ENCODE measurements around the gene SLC38A10.

The SLC38A10 gene

DNA sequence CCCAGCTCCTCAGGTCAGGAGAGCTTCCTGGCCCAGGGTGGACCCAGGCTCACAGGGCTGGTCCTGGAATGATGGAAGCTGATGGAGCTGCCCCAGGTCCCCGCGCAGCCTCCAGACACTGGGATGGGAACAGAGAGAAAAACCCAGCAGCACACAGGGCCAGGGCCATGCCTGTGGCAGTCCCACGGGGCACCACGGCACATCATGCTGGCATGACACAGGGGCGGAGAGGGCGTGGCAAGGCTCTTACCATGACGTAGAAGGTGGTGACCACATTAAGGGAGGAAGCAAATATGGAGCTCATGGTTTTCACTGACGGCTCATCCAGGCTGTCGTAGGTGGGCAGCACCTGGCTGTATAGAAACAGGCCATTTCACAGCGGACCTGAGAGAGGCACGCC is 18.3 kb downstream of the SLC38A10 start:
- no peaks in the 10 kb centered on the region for H3K9me3 ChIP-seq (ENCODE audit: insufficient read depth, low read depth, low read length)
- H3K36me3 ChIP-seq (ENCODE audit: control insufficient read depth in 1 of 2, insufficient read depth in 2 of 2, low read length in 2 of 2) = peaks cover 79 to 81% of the 10 kb centered on the region in 2 experiments
- no peak overlapping the region for H2AK5ac ChIP-seq (ENCODE audit: low read length)
- H2BK5ac ChIP-seq (ENCODE audit: low read depth, low read length, poor library complexity) = no peak overlapping the region
- no peak overlapping the region for H2BK120ac ChIP-seq (ENCODE audit: insufficient read depth, low read length, poor library complexity)
- no peak overlapping the region for H3K9ac ChIP-seq (ENCODE audit: low read length)
- H2BK12ac ChIP-seq (ENCODE audit: low read length) = no peak overlapping the region
- no peak overlapping the region for H3K18ac ChIP-seq (ENCODE audit: low read length)
- H3K79me2 ChIP-seq (ENCODE audit: control insufficient read depth, insufficient read depth, low read length, poor library complexity) = no peaks in the 10 kb centered on the region
- no peak overlapping the region for H3K23ac ChIP-seq (ENCODE audit: low read length)
- H3K4me2 ChIP-seq (ENCODE audit: low read length) = no peak overlapping the region
- no peak overlapping the region for H3K14ac ChIP-seq (ENCODE audit: low read length)
- no peak overlapping the region for H3K4me3 ChIP-seq (ENCODE audit: low read depth, low read length)
- H4K8ac ChIP-seq (ENCODE audit: low read depth, low read length) = no peak overlapping the region
- H4K91ac ChIP-seq (ENCODE audit: low read depth, low read length) = no peak overlapping the region
- H4K12ac ChIP-seq (ENCODE audit: low read depth, low read length) = no peak overlapping the region
- no peaks in the 10 kb centered on the region for H3K27me3 ChIP-seq (ENCODE audit: insufficient read depth, low read length)
- no peaks in the 10 kb centered on the region for H3K79me1 ChIP-seq (ENCODE audit: low read length)
- H3K27ac ChIP-seq (ENCODE audit: low read depth, low read length) = no peak overlapping the region
- H2AFZ ChIP-seq (ENCODE audit: insufficient read depth, low read length, poor library complexity) = no peak overlapping the region
- no peak for DNase-seq
- H3K4me1 ChIP-seq (ENCODE audit: control insufficient read depth in 1 of 2, insufficient read depth in 2 of 2, low read length in 2 of 2) = no peaks in the 10 kb centered on the region
- H3K4ac ChIP-seq (ENCODE audit: low read depth, low read length) = no peak overlapping the region
- WGBS (ENCODE audit: extremely low coverage, insufficient coverage, insufficient read length) = no CpG with 5 or more reads among the region's 11 CpGs

DNA sequence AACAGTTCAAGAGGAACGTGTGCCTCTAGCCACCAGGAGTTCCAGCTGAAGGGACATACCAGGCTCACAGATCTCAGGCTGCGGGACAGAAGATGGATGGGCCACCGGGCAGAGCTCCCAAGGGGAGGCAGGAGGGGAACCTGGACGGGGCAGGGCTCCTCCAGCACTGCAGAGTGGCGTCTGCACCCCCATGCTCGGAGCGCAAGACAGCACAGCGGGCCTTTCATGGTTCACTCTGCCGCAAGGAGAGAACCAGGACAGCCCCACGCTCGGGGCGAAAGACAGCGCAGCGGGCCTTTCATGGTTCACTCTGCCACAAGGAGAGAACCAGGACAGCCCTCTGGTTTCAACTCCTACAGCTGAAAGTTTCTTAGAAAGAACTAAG is 20.6 kb downstream of the SLC38A10 start:
- Histone ChIP-seq H3K36me3 (ENCODE audit: control insufficient read depth in 1 of 2, insufficient read depth in 2 of 2, low read length in 2 of 2) (peaks cover 79 to 82% of the 10 kb centered on the region in 2 experiments), H3K4me2 (ENCODE audit: low read length) (no peak overlapping the region), H3K4ac (ENCODE audit: low read depth, low read length) (no peak overlapping the region), H3K9me3 (ENCODE audit: insufficient read depth, low read depth, low read length) (no peaks in the 10 kb centered on the region), H4K12ac (ENCODE audit: low read depth, low read length) (no peak overlapping the region), H3K23ac (ENCODE audit: low read length) (no peak overlapping the region), H3K9ac (ENCODE audit: low read length) (no peak overlapping the region), H4K8ac (ENCODE audit: low read depth, low read length) (no peak overlapping the region), H3K27me3 (ENCODE audit: insufficient read depth, low read length) (no peaks in the 10 kb centered on the region), H2BK120ac (ENCODE audit: insufficient read depth, low read length, poor library complexity) (no peak overlapping the region), H2BK5ac (ENCODE audit: low read depth, low read length, poor library complexity) (no peak overlapping the region), H3K18ac (ENCODE audit: low read length) (no peak overlapping the region), H4K91ac (ENCODE audit: low read depth, low read length) (no peak overlapping the region), H2AFZ (ENCODE audit: insufficient read depth, low read length, poor library complexity) (no peak overlapping the region), H3K4me1 (ENCODE audit: control insufficient read depth in 1 of 2, insufficient read depth in 2 of 2, low read length in 2 of 2) (no peaks in the 10 kb centered on the region), H2AK5ac (ENCODE audit: low read length) (no peak overlapping the region), H3K14ac (ENCODE audit: low read length) (no peak overlapping the region), H3K4me3 (ENCODE audit: low read depth, low read length) (no peak overlapping the region), H2BK12ac (ENCODE audit: low read length) (no peak overlapping the region), H3K79me1 (ENCODE audit: low read length) (no peaks in the 10 kb centered on the region), H3K27ac (ENCODE audit: low read depth, low read length) (no peak overlapping the region), H3K79me2 (ENCODE audit: control insufficient read depth, insufficient read depth, low read length, poor library complexity) (no peaks in the 10 kb centered on the region)
- DNase-seq = no peak
- WGBS (ENCODE audit: extremely low coverage, insufficient coverage, insufficient read length) = no CpG with 5 or more reads among the region's 14 CpGs

DNA sequence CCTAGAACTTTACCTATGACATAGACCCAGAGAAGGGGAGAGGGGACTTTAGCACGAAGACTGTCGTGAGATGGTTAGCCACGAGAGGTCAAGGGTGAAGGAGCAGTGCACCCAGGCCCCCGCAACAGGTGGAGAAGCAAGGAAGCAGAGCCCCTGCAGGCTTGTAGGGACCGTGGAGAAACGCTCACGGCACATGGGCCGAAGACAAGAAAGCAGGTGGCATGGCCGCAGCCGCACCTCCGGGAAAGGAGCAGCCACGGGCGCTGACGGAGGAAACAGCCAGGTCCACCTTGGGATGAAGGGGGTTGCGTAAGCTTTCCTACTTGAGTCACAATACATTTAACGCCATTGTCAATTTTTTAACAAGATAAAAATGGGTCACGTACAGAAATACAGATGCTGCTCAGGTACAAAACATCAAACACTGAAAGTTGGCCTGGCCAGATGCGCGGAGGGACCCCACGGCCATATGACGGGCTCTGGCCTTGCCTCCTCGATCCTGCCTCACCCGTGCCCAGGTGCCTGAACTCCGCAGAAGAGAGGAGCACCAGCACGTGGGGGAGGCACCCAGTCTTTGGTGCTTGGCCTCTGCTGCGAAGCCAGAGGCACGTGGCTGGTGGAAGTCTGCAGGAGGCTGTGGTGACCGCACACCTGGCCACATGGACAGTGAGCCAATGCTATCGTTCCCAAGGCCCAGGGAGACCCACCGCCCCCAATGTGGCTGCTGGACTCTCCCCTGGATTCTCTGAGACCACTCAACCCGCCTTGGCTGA is 21.2 kb downstream of the SLC38A10 start:
- no peak overlapping the region for H3K4ac ChIP-seq (ENCODE audit: low read depth, low read length)
- H3K9ac ChIP-seq (ENCODE audit: low read length) = no peak overlapping the region
- H2BK120ac ChIP-seq (ENCODE audit: insufficient read depth, low read length, poor library complexity) = no peak overlapping the region
- H4K12ac ChIP-seq (ENCODE audit: low read depth, low read length) = no peak overlapping the region
- no CpG with 5 or more reads among the region's 31 CpGs for WGBS (ENCODE audit: extremely low coverage, insufficient coverage, insufficient read length)
- no peak overlapping the region for H3K27ac ChIP-seq (ENCODE audit: low read depth, low read length)
- no peak overlapping the region for H2BK5ac ChIP-seq (ENCODE audit: low read depth, low read length, poor library complexity)
- H3K4me1 ChIP-seq (ENCODE audit: control insufficient read depth in 1 of 2, insufficient read depth in 2 of 2, low read length in 2 of 2) = no peaks in the 10 kb centered on the region
- H3K9me3 ChIP-seq (ENCODE audit: insufficient read depth, low read depth, low read length) = no peaks in the 10 kb centered on the region
- H3K79me1 ChIP-seq (ENCODE audit: low read length) = no peaks in the 10 kb centered on the region
- no peak overlapping the region for H3K18ac ChIP-seq (ENCODE audit: low read length)
- H2AFZ ChIP-seq (ENCODE audit: insufficient read depth, low read length, poor library complexity) = no peak overlapping the region
- H3K36me3 ChIP-seq (ENCODE audit: control insufficient read depth in 1 of 2, insufficient read depth in 2 of 2, low read length in 2 of 2) = peaks cover 76 to 79% of the 10 kb centered on the region in 2 experiments
- H3K27me3 ChIP-seq (ENCODE audit: insufficient read depth, low read length) = no peaks in the 10 kb centered on the region
- H3K23ac ChIP-seq (ENCODE audit: low read length) = no peak overlapping the region
- H4K8ac ChIP-seq (ENCODE audit: low read depth, low read length) = no peak overlapping the region
- no peak overlapping the region for H3K4me3 ChIP-seq (ENCODE audit: low read depth, low read length)
- no peak overlapping the region for H2BK12ac ChIP-seq (ENCODE audit: low read length)
- no peak for DNase-seq
- H3K14ac ChIP-seq (ENCODE audit: low read length) = no peak overlapping the region
- H3K4me2 ChIP-seq (ENCODE audit: low read length) = no peak overlapping the region
- H2AK5ac ChIP-seq (ENCODE audit: low read length) = no peak overlapping the region
- no peaks in the 10 kb centered on the region for H3K79me2 ChIP-seq (ENCODE audit: control insufficient read depth, insufficient read depth, low read length, poor library complexity)
- no peak overlapping the region for H4K91ac ChIP-seq (ENCODE audit: low read depth, low read length)

DNA sequence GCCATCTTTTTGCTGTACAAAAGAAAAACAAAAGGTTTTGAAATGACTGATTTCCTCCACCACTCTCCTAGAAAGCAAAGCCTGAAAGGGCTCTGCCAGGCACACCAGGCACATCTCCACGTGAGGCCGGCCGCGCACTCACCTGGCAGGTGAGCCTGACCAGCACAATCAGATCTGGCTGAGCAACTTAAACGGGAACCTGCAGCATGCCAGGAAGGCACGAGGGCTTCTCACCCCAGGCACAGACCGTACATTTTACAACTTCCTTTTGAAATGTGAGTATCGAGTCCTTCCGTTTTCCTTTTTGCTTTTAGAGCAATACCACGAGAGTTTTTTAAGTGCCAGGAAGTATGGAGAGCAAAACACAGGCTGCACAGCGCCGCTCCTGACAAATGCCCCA is 22.5 kb downstream of the SLC38A10 start:
- no peaks in the 10 kb centered on the region for H3K79me1 ChIP-seq (ENCODE audit: low read length)
- no peak overlapping the region for H3K18ac ChIP-seq (ENCODE audit: low read length)
- H2BK120ac ChIP-seq (ENCODE audit: insufficient read depth, low read length, poor library complexity) = no peak overlapping the region
- H3K23ac ChIP-seq (ENCODE audit: low read length) = no peak overlapping the region
- no peak overlapping the region for H3K14ac ChIP-seq (ENCODE audit: low read length)
- H3K4me1 ChIP-seq (ENCODE audit: control insufficient read depth in 1 of 2, insufficient read depth in 2 of 2, low read length in 2 of 2) = no peaks in the 10 kb centered on the region
- no peak overlapping the region for H2AK5ac ChIP-seq (ENCODE audit: low read length)
- H3K4ac ChIP-seq (ENCODE audit: low read depth, low read length) = no peak overlapping the region
- H2BK12ac ChIP-seq (ENCODE audit: low read length) = no peak overlapping the region
- H3K4me3 ChIP-seq (ENCODE audit: low read depth, low read length) = no peak overlapping the region
- WGBS (ENCODE audit: extremely low coverage, insufficient coverage, insufficient read length) = no CpG with 5 or more reads among the region's 12 CpGs
- H3K4me2 ChIP-seq (ENCODE audit: low read length) = no peak overlapping the region
- H3K36me3 ChIP-seq (ENCODE audit: control insufficient read depth in 1 of 2, insufficient read depth in 2 of 2, low read length in 2 of 2) = peaks cover 70 to 71% of the 10 kb centered on the region in 2 experiments
- no peak overlapping the region for H4K91ac ChIP-seq (ENCODE audit: low read depth, low read length)
- H3K27me3 ChIP-seq (ENCODE audit: insufficient read depth, low read length) = no peaks in the 10 kb centered on the region
- H3K27ac ChIP-seq (ENCODE audit: low read depth, low read length) = no peak overlapping the region
- H4K12ac ChIP-seq (ENCODE audit: low read depth, low read length) = no peak overlapping the region
- H3K9ac ChIP-seq (ENCODE audit: low read length) = no peak overlapping the region
- no peak for DNase-seq
- no peak overlapping the region for H2AFZ ChIP-seq (ENCODE audit: insufficient read depth, low read length, poor library complexity)
- no peak overlapping the region for H4K8ac ChIP-seq (ENCODE audit: low read depth, low read length)
- no peaks in the 10 kb centered on the region for H3K9me3 ChIP-seq (ENCODE audit: insufficient read depth, low read depth, low read length)
- H2BK5ac ChIP-seq (ENCODE audit: low read depth, low read length, poor library complexity) = no peak overlapping the region
- H3K79me2 ChIP-seq (ENCODE audit: control insufficient read depth, insufficient read depth, low read length, poor library complexity) = no peaks in the 10 kb centered on the region
